SK-N-SH (cell line): ENCODE measurements around the gene RPS19. TPM values are rescaled to one million over a fixed set of nuclear protein-coding genes. Genes with fewer than 3 reads are reported as not detected.

Experiments
- CTCF ChIA-PET: fragments of 300-600, 350-600 bp; formaldehyde crosslinking; extraction: SDS; loops from one replicate; lab custom pipeline; 2021; lab: Yijun Ruan, JAX
- POLR2A ChIA-PET: fragments of 350-600 bp; sonication (Branson Sonifier 250); formaldehyde crosslinking; extraction: SDS; loops from one replicate; lab custom pipeline; 2020; ENCODE audit warnings: antibody characterized with exemption, inconsistent platforms; lab: Yijun Ruan, JAX
- DNase-seq: peaks from one replicate; pipeline ENCODE4 v3.0.0; 2012
- H2AFZ ChIP-seq: fragments of 200-600 bp; sonication (generic); 2 replicates; pipeline ENCODE4 v1.8.1; 2016; ENCODE audit warnings: antibody characterized with exemption, mild to moderate bottlenecking, low read depth
- H3F3A ChIP-seq: fragments of 200-600 bp; sonication (generic); replicated peaks from 2 replicates; pipeline ENCODE3; 2016; ENCODE audit warnings: antibody characterized with exemption, mild to moderate bottlenecking; ENCODE audit not compliant: insufficient read depth
- H3K27ac ChIP-seq, 2 experiments: fragments of 200-500 bp in 1 of 2; fragments of 200-600 bp in 1 of 2; sonication (Bioruptor generic) in 1 of 2; sonication (generic), shearing (Covaris generic) in 1 of 2; 2 replicates each; pipeline versions ENCODE4 v1.5.1 to v1.6.1; 2014 to 2016; ENCODE audit warnings: low read depth in 2 of 2, inconsistent platforms in 1 of 2, low read length in 1 of 2, mild to moderate bottlenecking in 1 of 2, mixed read lengths in 1 of 2
- H3K27me3 ChIP-seq: fragments of 200-600 bp; sonication (generic), shearing (Covaris generic); 2 replicates; pipeline ENCODE4 v1.6.1; 2016; ENCODE audit warnings: mixed run types; ENCODE audit not compliant: insufficient read depth
- H3K36me3 ChIP-seq, 2 experiments: fragments of 200-500 bp in 1 of 2; fragments of 200-600 bp in 1 of 2; sonication (Bioruptor generic) in 1 of 2; sonication (generic) in 1 of 2; replicated peaks in 1 of 2; 2 replicates each; pipeline versions ENCODE3 to v1.5.1; 2014 to 2016; ENCODE audit warnings: low read length in 1 of 2, mild to moderate bottlenecking in 1 of 2; ENCODE audit not compliant: insufficient read depth in 2 of 2, control insufficient read depth in 1 of 2
- H3K4me1 ChIP-seq, 2 experiments: fragments of 200-500 bp in 1 of 2; fragments of 200-600 bp in 1 of 2; sonication (Bioruptor generic) in 1 of 2; sonication (generic), shearing (Covaris generic) in 1 of 2; 2 replicates each; pipeline versions ENCODE4 v1.5.1 to v1.6.1; 2014 to 2016; ENCODE audit warnings: low read depth in 1 of 2, low read length in 1 of 2, mixed run types in 1 of 2; ENCODE audit not compliant: insufficient read depth in 2 of 2, control insufficient read depth in 1 of 2
- H3K4me2 ChIP-seq: fragments of 200-600 bp; sonication (generic), shearing (Covaris generic); 2 replicates; pipeline ENCODE4 v1.6.1; 2017; ENCODE audit warnings: mixed run types
- H3K4me3 ChIP-seq, 2 experiments: fragments of 200-500 bp in 1 of 2; fragments of 200-600 bp in 1 of 2; sonication (Bioruptor generic) in 1 of 2; sonication (generic), shearing (Covaris generic) in 1 of 2; 2 replicates each; pipeline versions ENCODE4 v1.5.1 to v1.8.1; 2014 to 2016; ENCODE audit warnings: low read depth in 2 of 2, inconsistent platforms in 1 of 2, low read length in 1 of 2, mild to moderate bottlenecking in 1 of 2, mixed read lengths in 1 of 2, moderate library complexity in 1 of 2
- H3K79me2 ChIP-seq: fragments of 200-600 bp; sonication (generic); 2 replicates; pipeline ENCODE4 v1.8.1; 2017; ENCODE audit warnings: mild to moderate bottlenecking; ENCODE audit not compliant: insufficient read depth
- H3K9ac ChIP-seq: fragments of 200-600 bp; sonication (generic); 2 replicates; pipeline ENCODE4 v1.6.1; 2017; ENCODE audit warnings: mixed run types
- H3K9me2 ChIP-seq: fragments of 200-600 bp; sonication (generic); 2 replicates; pipeline ENCODE4 v1.6.1; 2017; ENCODE audit warnings: mixed run types
- H3K9me3 ChIP-seq: fragments of 200-600 bp; sonication (generic); 2 replicates; pipeline ENCODE4 v1.6.1; 2017; ENCODE audit warnings: mixed run types, mild to moderate bottlenecking, moderate library complexity
- H4K20me1 ChIP-seq: fragments of 200-600 bp; sonication (generic); 2 replicates; pipeline ENCODE4 v1.6.1; 2017; ENCODE audit warnings: mild to moderate bottlenecking, mixed run types; ENCODE audit not compliant: insufficient read depth
- ELF1 ChIP-seq: IDR thresholded peaks from 2 replicates; pipeline ENCODE4 v1.4.0; 2012
- EP300 ChIP-seq, 2 experiments: IDR thresholded peaks; 2 replicates each; pipeline versions ENCODE4 v1.4.0 to v1.6.1; 2012; ENCODE audit warnings: borderline replicate concordance in 1 of 2, low read depth in 1 of 2, low read length in 1 of 2
- FOSL2 ChIP-seq: IDR thresholded peaks from 2 replicates; pipeline ENCODE4 v1.4.0; 2012; ENCODE audit warnings: low read depth, mild to moderate bottlenecking, moderate library complexity, borderline replicate concordance
- FOXM1 ChIP-seq: IDR thresholded peaks from 2 replicates; pipeline ENCODE4 v1.4.0; 2012; ENCODE audit warnings: low read depth, mild to moderate bottlenecking
- JUND ChIP-seq: IDR thresholded peaks from 2 replicates; pipeline ENCODE4 v1.4.0; 2012
- MEF2A ChIP-seq: IDR thresholded peaks from 2 replicates; pipeline ENCODE4 v1.4.0; 2012; ENCODE audit warnings: low read depth, borderline replicate concordance
- MXI1 ChIP-seq: IDR thresholded peaks from 2 replicates; pipeline ENCODE4 v1.6.1; 2012; ENCODE audit warnings: mild to moderate bottlenecking, low read depth, low read length, improper control_type of control experiment
- NRF1 ChIP-seq: IDR thresholded peaks from 2 replicates; pipeline ENCODE4 v1.6.1; 2012; ENCODE audit warnings: low read depth, mild to moderate bottlenecking, low read length
- RAD21 ChIP-seq: IDR thresholded peaks from 2 replicates; pipeline ENCODE4 v1.6.1; 2012; ENCODE audit warnings: mild to moderate bottlenecking, low read length
- RFX5 ChIP-seq: IDR thresholded peaks from 2 replicates; pipeline ENCODE4 v1.6.1; 2012; ENCODE audit warnings: mild to moderate bottlenecking, improper control_type of control experiment, low read length
- RXRA ChIP-seq: IDR thresholded peaks from 2 replicates; pipeline ENCODE4 v1.4.0; 2012; ENCODE audit warnings: low read depth, mild to moderate bottlenecking, borderline replicate concordance
- SMC3 ChIP-seq: IDR thresholded peaks from 2 replicates; pipeline ENCODE4 v1.6.1; 2012; ENCODE audit warnings: low read depth, low read length, improper control_type of control experiment
- TCF12 ChIP-seq: IDR thresholded peaks from 2 replicates; pipeline ENCODE4 v1.4.0; 2012
- TEAD4 ChIP-seq: IDR thresholded peaks from 2 replicates; pipeline ENCODE4 v1.4.0; 2012; ENCODE audit warnings: mild to moderate bottlenecking, borderline replicate concordance; ENCODE audit not compliant: insufficient read depth
- WGBS: methylation state at CpG from one replicate; pipeline ENCODE4 v1.1.6; 2017; ENCODE audit warnings: low lambda C conversion rate; 5-methylcytosine and 5-hydroxymethylcytosine counted together
- polyA plus RNA-seq, 3 experiments: library from polyadenylated mRNA; depleted of rRNA; stranded (reverse); fragments of >200 nt; gene quantifications; 2 replicates each; pipeline ENCODE4 v1.2.3, GENCODE V29; 2012
- TF ChIP-seq, protein P1 (sequence below): IDR thresholded peaks from 2 replicates; pipeline ENCODE4; 2012
- TF ChIP-seq, protein P2 (sequence below): fragments of 150-350 bp; IDR thresholded peaks from 2 replicates; pipeline ENCODE4 v1.6.1; 2017; ENCODE audit warnings: antibody characterized with exemption, low read length, low read depth, borderline replicate concordance
- TF ChIP-seq, protein P3 (sequence below): fragments of 150-350 bp; IDR thresholded peaks from 2 replicates; pipeline ENCODE4 v1.6.1; 2016; ENCODE audit warnings: mild to moderate bottlenecking, low read depth, low read length
- TF ChIP-seq, protein P4 (sequence below): fragments of 200-600 bp; sonication (generic); IDR thresholded peaks from 2 replicates; pipeline ENCODE4 v1.6.1; 2017; ENCODE audit warnings: antibody characterized with exemption, mild to moderate bottlenecking, moderate library complexity

RPS19 gene
- polyA plus RNA-seq, 1 of the 3 experiments (the other 2 are of a cell fraction), result 2,819 TPM

DNA sequence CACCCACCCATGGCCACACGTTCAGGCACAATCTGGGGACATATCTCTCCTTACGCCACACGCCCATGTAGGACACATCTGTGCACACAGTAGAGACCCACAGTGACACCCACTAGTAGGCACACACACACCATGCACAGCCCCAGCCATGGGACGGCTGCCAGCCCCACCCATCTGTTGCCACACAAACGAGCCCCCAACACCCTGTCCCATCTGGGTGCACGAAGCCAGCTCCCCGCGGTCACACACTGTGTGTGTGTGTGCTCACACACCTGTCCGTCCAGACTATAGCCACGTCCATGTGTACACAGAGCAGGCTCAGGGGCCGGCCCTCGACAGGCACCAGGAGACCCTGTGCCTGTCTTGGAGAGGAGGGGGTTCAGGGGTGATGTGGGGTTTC is 57.6 kb downstream of the RPS19 start:
- Histone ChIP-seq H3K79me2 (no peaks in the 10 kb centered on the region), H3K36me3 (no peaks in the 10 kb centered on the region), H3K27ac (no peak overlapping the region), H3K9me3 (no peaks in the 10 kb centered on the region), H3K27me3 (peaks cover 31% of the 10 kb centered on the region), H3K9me2 (no peaks in the 10 kb centered on the region), H2AFZ (no peak overlapping the region), H3K4me2 (no peak overlapping the region), H3F3A (no peaks in the 10 kb centered on the region), H3K4me1 (no peaks in the 10 kb centered on the region; a peak in 1 of 4 replicates), H4K20me1 (no peaks in the 10 kb centered on the region), H3K4me3 (no peak overlapping the region), H3K9ac (no peak overlapping the region)
- WGBS, result 66% methylated on average over 9 of the region's 12 CpGs
- ChIA-PET CTCF (no interaction called here), POLR2A (no interaction called here)
- TF ChIP-seq, protein P1, sequence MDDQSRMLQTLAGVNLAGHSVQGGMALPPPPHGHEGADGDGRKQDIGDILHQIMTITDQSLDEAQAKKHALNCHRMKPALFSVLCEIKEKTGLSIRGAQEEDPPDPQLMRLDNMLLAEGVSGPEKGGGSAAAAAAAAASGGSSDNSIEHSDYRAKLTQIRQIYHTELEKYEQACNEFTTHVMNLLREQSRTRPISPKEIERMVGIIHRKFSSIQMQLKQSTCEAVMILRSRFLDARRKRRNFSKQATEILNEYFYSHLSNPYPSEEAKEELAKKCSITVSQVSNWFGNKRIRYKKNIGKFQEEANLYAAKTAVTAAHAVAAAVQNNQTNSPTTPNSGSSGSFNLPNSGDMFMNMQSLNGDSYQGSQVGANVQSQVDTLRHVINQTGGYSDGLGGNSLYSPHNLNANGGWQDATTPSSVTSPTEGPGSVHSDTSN, result no peak
- TF ChIP-seq TCF12 (no peak), JUND (no peak), ELF1 (no peak), FOXM1 (no peak), RFX5 (no peak), EP300 (IDR thresholded peaks at IDR 0.05; ENCODE audit: borderline replicate concordance in 1 of 2, low read depth in 1 of 2, low read length in 1 of 2) (no peak), RAD21 (no peak), TEAD4 (no peak), NRF1 (no peak), RXRA (no peak), FOSL2 (no peak), MEF2A (no peak), MXI1 (no peak), SMC3 (no peak)
- TF ChIP-seq, protein P2, sequence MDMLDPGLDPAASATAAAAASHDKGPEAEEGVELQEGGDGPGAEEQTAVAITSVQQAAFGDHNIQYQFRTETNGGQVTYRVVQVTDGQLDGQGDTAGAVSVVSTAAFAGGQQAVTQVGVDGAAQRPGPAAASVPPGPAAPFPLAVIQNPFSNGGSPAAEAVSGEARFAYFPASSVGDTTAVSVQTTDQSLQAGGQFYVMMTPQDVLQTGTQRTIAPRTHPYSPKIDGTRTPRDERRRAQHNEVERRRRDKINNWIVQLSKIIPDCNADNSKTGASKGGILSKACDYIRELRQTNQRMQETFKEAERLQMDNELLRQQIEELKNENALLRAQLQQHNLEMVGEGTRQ, result no peak
- TF ChIP-seq, protein P3, sequence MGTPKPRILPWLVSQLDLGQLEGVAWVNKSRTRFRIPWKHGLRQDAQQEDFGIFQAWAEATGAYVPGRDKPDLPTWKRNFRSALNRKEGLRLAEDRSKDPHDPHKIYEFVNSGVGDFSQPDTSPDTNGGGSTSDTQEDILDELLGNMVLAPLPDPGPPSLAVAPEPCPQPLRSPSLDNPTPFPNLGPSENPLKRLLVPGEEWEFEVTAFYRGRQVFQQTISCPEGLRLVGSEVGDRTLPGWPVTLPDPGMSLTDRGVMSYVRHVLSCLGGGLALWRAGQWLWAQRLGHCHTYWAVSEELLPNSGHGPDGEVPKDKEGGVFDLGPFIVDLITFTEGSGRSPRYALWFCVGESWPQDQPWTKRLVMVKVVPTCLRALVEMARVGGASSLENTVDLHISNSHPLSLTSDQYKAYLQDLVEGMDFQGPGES, result no peak
- TF ChIP-seq, protein P4, sequence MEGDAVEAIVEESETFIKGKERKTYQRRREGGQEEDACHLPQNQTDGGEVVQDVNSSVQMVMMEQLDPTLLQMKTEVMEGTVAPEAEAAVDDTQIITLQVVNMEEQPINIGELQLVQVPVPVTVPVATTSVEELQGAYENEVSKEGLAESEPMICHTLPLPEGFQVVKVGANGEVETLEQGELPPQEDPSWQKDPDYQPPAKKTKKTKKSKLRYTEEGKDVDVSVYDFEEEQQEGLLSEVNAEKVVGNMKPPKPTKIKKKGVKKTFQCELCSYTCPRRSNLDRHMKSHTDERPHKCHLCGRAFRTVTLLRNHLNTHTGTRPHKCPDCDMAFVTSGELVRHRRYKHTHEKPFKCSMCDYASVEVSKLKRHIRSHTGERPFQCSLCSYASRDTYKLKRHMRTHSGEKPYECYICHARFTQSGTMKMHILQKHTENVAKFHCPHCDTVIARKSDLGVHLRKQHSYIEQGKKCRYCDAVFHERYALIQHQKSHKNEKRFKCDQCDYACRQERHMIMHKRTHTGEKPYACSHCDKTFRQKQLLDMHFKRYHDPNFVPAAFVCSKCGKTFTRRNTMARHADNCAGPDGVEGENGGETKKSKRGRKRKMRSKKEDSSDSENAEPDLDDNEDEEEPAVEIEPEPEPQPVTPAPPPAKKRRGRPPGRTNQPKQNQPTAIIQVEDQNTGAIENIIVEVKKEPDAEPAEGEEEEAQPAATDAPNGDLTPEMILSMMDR, result no peak
- no peak for DNase-seq
